Karpas-422 (cell line): Measurements from ENCODE around the gene JAZF1. TPM values are rescaled to one million over a fixed set of nuclear protein-coding genes. Genes with fewer than 3 reads are reported as not detected.

Source experiments
- DNase-seq: peaks from one replicate; pipeline ENCODE4 v3.0.0-alpha.2; 2015
- H2AFZ ChIP-seq: fragments of 200-600 bp; sonication (generic); 2 replicates; pipeline ENCODE4 v1.6.1; 2014; ENCODE audit warnings: antibody characterized with exemption, low read length, mixed read lengths
- H3K27ac ChIP-seq: fragments of 200-600 bp; sonication (generic); 2 replicates; pipeline ENCODE4 v1.5.1; 2014; ENCODE audit warnings: mild to moderate bottlenecking, low read length, moderate library complexity
- H3K27me3 ChIP-seq: fragments of 200-600 bp; sonication (generic); 2 replicates; pipeline ENCODE4 v1.6.1; 2014; ENCODE audit warnings: low read length, mixed read lengths
- H3K36me3 ChIP-seq: fragments of 200-600 bp; sonication (generic); 2 replicates; pipeline ENCODE4 v1.6.1; 2014; ENCODE audit warnings: low read length, mixed read lengths; ENCODE audit not compliant: insufficient read depth
- H3K4me1 ChIP-seq: fragments of 200-600 bp; sonication (generic); 2 replicates; pipeline ENCODE4 v1.6.1; 2014; ENCODE audit warnings: mild to moderate bottlenecking, low read length, mixed read lengths
- H3K4me2 ChIP-seq: fragments of 200-600 bp; sonication (generic); 2 replicates; pipeline ENCODE4 v1.6.1; 2014; ENCODE audit warnings: low read length, low read depth, mild to moderate bottlenecking; ENCODE audit not compliant: poor library complexity, severe bottlenecking
- H3K4me3 ChIP-seq: fragments of 200-600 bp; sonication (generic); 2 replicates; pipeline ENCODE4 v1.5.1; 2014; ENCODE audit warnings: mild to moderate bottlenecking, antibody characterized with exemption, low read length, mixed read lengths
- H3K79me2 ChIP-seq: fragments of 200-600 bp; sonication (generic); 2 replicates; pipeline ENCODE4 v1.6.1; 2014; ENCODE audit warnings: mild to moderate bottlenecking, low read length, mixed read lengths
- H3K9ac ChIP-seq: fragments of 200-600 bp; sonication (generic); 2 replicates; pipeline ENCODE4 v1.6.0; 2014; ENCODE audit warnings: low read length
- H3K9me2 ChIP-seq: fragments of 200-600 bp; sonication (generic), shearing (Covaris generic); replicated peaks from 2 replicates; pipeline ENCODE4 v1.6.0; 2014; ENCODE audit warnings: mild to moderate bottlenecking, low read length, moderate library complexity; ENCODE audit not compliant: insufficient read depth
- H3K9me3 ChIP-seq: fragments of 300-700, 200-600 bp; sonication (generic); 2 replicates; pipeline ENCODE4 v1.6.1; 2014; ENCODE audit warnings: low read length, mixed read lengths
- H4K20me1 ChIP-seq: fragments of 200-600 bp; sonication (generic); 2 replicates; pipeline ENCODE4 v1.6.1; 2014; ENCODE audit warnings: mild to moderate bottlenecking, antibody characterized with exemption, low read length, low read depth; ENCODE audit not compliant: insufficient read depth
- total RNA-seq: library from RNA; depleted of rRNA; stranded (reverse); fragments of >200 nt; shearing (Covaris generic); gene quantifications from 2 replicates; pipeline ENCODE4 v1.2.3, GENCODE V29; 2014; ENCODE audit warnings: low replicate concordance

Gene JAZF1
- total RNA-seq, 1 experiment from 2014 or later = 4.2 TPM

DNA sequence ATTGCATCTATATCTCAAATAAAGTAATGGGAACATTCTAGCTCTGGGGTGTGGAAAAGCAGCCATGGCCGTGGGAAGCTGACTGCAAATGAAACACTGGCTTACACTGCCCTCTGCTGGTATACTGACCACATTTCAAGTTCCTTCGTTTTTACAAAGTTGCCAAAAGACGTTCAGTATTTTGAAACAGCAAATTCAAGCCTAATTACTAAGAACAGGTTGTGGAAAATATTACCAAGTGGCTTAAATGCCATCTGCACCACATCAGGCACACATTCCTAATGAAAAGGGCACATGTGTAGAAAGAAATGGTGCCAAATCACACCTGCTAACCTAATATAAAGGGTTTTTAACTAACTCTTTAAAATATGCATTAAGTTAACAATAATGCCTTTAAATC, 83.9 kb downstream of the JAZF1 start:
- Histone ChIP-seq H3K9me3 (no peaks in the 10 kb centered on the region), H3K27me3 (no peaks in the 10 kb centered on the region), H3K9ac (no peak overlapping the region), H3K79me2 (no peaks in the 10 kb centered on the region), H3K4me1 (no peaks in the 10 kb centered on the region), H2AFZ (no peak overlapping the region), H3K36me3 (no peaks in the 10 kb centered on the region), H3K4me3 (no peak overlapping the region), H3K27ac (no peak overlapping the region), H4K20me1 (no peaks in the 10 kb centered on the region; the same call in 1 of the 2 replicates), H3K9me2 (no peaks in the 10 kb centered on the region), H3K4me2 (no peak overlapping the region)
- peak; percentile 70 for DNase-seq

DNA sequence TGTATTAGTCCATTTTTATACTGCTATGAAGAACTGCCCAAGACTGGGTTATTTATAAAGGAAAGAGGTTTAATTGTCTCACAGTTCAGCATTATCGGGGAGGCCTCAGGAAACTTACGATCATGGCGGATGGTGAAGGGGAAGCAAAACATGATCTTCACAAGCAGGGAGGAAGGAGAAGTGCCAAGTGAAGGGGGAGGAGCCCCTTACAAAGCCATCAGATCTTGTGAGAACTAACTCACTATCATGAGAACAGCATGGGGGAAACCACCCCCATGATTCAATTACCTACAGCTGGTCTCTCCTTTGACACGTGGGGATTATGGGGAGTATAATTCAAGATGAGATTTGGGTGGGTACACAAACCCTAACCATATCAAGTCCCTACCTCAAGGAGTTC, 85.4 kb downstream of the JAZF1 start:
- Histone ChIP-seq H3K4me1 (no peaks in the 10 kb centered on the region), H3K36me3 (no peaks in the 10 kb centered on the region), H3K4me2 (no peak overlapping the region), H3K9ac (no peak overlapping the region), H3K27ac (no peak overlapping the region), H3K27me3 (no peaks in the 10 kb centered on the region), H3K9me3 (no peaks in the 10 kb centered on the region), H4K20me1 (no peaks in the 10 kb centered on the region; the same call in 1 of the 2 replicates), H2AFZ (no peak overlapping the region), H3K79me2 (no peaks in the 10 kb centered on the region), H3K9me2 (no peaks in the 10 kb centered on the region), H3K4me3 (no peak overlapping the region)
- no peak for DNase-seq

DNA sequence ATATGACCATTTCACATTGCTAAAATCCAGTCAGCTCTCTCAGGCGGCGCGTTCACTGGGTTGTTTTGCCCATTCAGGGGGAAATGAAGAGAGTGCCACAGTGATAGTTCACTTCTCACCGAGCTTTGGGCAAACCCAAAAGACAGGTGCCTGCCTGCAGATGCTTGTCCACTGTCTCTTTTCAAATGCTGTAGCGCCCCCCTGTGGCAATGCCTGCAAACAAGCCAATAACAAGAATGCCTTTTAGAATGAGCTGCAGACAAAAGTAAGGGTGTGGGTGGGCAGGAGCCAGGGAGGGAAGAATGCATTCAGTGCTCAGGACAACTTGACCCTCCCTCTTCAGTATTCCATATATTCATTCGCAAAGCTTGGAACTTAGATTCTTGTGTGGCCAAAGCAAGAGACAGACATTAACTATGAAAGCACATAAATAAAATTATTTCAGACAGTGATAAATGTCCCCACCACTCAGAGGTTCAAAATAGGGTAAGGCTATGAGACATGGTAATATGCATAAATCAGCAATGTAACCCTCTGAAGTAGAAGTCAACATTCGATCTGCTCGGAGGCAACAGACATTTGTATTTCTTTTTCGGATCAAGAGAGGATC, 86.9 kb downstream of the JAZF1 start:
- H4K20me1 ChIP-seq = peaks cover 2% of the 10 kb centered on the region; the same call in 1 of the 2 replicates
- peak; percentile 83 for DNase-seq
- H3K27me3 ChIP-seq = no peaks in the 10 kb centered on the region
- H3K9me2 ChIP-seq = no peaks in the 10 kb centered on the region
- no peak overlapping the region for H3K4me3 ChIP-seq
- H3K4me1 ChIP-seq = no peaks in the 10 kb centered on the region
- H3K79me2 ChIP-seq = no peaks in the 10 kb centered on the region
- no peak overlapping the region for H2AFZ ChIP-seq
- H3K9me3 ChIP-seq = no peaks in the 10 kb centered on the region
- no peak overlapping the region for H3K27ac ChIP-seq
- H3K36me3 ChIP-seq = no peaks in the 10 kb centered on the region
- H3K4me2 ChIP-seq = no peak overlapping the region
- H3K9ac ChIP-seq = no peak overlapping the region

DNA sequence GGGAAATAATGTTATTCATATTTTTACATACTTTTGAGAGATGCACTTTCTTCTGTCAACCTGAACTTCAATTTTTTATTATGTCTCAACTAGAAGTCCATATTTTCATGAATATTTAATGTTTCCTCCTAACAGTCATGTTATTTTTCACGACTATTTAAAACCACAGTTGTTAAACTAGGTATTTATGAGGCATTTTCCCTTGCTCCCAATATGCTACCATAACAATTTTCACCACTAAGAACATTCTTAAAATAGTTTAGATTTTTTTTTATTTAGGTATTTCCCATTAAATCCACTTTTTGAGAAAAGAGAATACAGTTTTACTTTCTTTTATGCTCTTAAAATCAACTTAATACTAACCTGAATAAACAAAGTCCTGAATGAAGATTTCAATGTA, 89.4 kb downstream of the JAZF1 start:
- H3K79me2 ChIP-seq = no peaks in the 10 kb centered on the region
- no peaks in the 10 kb centered on the region for H3K27me3 ChIP-seq
- H3K9ac ChIP-seq = no peak overlapping the region
- 0 out of 2 replicates have a peak, but pooled peaks cover 2% of the 10 kb centered on the region for H4K20me1 ChIP-seq
- H2AFZ ChIP-seq = no peak overlapping the region
- H3K9me2 ChIP-seq = no peaks in the 10 kb centered on the region
- H3K4me3 ChIP-seq = no peak overlapping the region
- H3K4me2 ChIP-seq = no peak overlapping the region
- no peak for DNase-seq
- H3K4me1 ChIP-seq = no peaks in the 10 kb centered on the region
- no peak overlapping the region for H3K27ac ChIP-seq
- no peaks in the 10 kb centered on the region for H3K36me3 ChIP-seq
- H3K9me3 ChIP-seq = no peaks in the 10 kb centered on the region

DNA sequence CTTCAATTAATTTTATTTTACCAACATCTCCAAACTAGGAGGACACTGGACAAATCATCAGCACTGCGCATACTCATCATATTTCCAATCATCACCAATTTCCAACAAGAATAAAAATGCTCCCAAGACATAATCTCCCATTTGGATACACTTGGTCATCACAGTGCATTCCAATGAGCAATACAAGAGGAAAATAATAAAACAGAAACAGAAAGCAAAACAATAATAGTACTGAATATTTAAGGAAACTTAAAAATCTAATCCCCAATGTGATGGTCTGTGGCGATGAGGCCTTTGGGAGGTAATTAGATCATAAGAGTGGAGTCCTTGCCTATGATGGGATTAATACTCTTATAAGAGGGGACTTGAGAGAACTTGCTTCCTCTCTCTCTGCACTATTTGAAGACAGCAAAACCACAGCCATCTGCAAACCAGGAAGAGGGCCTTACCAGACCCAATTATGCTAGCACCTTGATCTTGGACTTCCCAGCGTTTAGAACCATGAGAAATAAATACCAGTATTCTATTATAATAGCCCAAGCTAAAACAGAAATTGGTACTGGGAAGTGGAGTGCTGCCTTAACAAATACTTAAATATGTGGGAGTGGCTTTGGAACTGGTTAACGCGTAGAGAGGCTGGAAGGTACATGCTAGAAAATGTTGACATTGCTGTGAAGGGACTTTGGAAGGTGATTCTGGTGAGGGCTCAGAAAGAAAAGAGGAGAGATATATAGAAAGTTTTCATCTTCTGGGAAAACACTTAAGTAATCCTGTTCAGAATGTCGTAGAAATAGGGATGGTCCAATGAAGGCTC, 91.5 kb downstream of the JAZF1 start:
- Histone ChIP-seq H4K20me1 (0 out of 2 replicates have a peak, but pooled peaks cover 2% of the 10 kb centered on the region), H3K27ac (no peak overlapping the region), H3K9ac (no peak overlapping the region), H3K36me3 (no peaks in the 10 kb centered on the region), H3K79me2 (no peaks in the 10 kb centered on the region), H2AFZ (no peak overlapping the region), H3K4me3 (no peak overlapping the region), H3K9me2 (no peaks in the 10 kb centered on the region), H3K4me1 (no peaks in the 10 kb centered on the region), H3K9me3 (no peaks in the 10 kb centered on the region), H3K4me2 (no peak overlapping the region), H3K27me3 (no peaks in the 10 kb centered on the region)
- no peak for DNase-seq

DNA sequence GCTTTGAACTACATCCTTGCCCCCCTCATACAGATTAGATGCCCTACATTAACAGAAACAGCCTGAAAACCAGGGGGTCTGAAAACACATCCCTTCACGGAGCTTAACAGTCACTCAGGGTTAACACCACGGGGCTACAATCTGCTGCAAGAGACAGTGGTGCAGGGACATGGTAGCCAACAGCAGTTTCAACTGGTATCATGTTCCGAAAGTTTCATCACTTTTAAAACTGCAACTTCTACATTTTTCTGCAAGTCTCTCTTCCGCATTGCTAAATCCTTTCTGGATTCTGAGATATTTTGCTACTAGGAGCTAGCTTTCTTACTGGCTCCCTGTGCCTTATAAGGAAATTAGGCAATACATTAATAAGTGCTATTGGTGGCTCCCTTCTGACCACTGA, 92.6 kb downstream of the JAZF1 start:
- H3K36me3 ChIP-seq = no peaks in the 10 kb centered on the region
- no peaks in the 10 kb centered on the region for H3K79me2 ChIP-seq
- H3K9me3 ChIP-seq = no peaks in the 10 kb centered on the region
- no peak overlapping the region for H3K4me3 ChIP-seq
- no peaks in the 10 kb centered on the region for H3K9me2 ChIP-seq
- no peak overlapping the region for H2AFZ ChIP-seq
- H3K9ac ChIP-seq = no peak overlapping the region
- no peaks in the 10 kb centered on the region for H3K27me3 ChIP-seq
- no peak overlapping the region for H3K27ac ChIP-seq
- H3K4me2 ChIP-seq = no peak overlapping the region
- DNase-seq = no peak
- 0 out of 2 replicates have a peak, but pooled peaks cover 2% of the 10 kb centered on the region for H4K20me1 ChIP-seq
- no peaks in the 10 kb centered on the region for H3K4me1 ChIP-seq

DNA sequence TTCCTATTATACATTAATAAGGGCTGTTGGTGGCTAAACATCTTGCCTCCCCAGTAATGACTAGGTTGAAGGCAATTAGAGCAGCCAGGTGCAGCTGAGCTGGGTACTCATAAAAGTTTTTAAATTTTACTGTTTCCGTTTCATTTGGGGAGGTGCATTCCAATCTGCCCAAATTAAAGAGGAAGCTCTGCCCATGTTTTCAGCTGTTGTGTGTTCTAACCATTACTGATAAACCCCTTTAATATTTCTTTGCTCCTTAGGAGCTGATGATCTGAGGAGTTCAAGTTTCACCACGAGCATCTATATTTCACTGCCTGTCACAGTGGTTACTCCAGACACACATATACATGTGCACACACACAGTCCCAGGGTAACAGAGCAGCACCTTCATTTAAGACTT, 94.4 kb downstream of the JAZF1 start:
- DNase-seq = no peak
- peaks cover 8% of the 10 kb centered on the region; the same call in 1 of the 2 replicates for H4K20me1 ChIP-seq
- no peaks in the 10 kb centered on the region for H3K9me3 ChIP-seq
- H3K4me3 ChIP-seq = no peak overlapping the region
- no peaks in the 10 kb centered on the region for H3K36me3 ChIP-seq
- no peak overlapping the region for H3K27ac ChIP-seq
- H3K9ac ChIP-seq = no peak overlapping the region
- H3K9me2 ChIP-seq = no peaks in the 10 kb centered on the region
- H3K4me1 ChIP-seq = no peaks in the 10 kb centered on the region
- H2AFZ ChIP-seq = no peak overlapping the region
- H3K27me3 ChIP-seq = no peaks in the 10 kb centered on the region
- H3K4me2 ChIP-seq = no peak overlapping the region
- no peaks in the 10 kb centered on the region for H3K79me2 ChIP-seq
